Measurements from ENCODE around the gene NPAS2. TPM values are rescaled to one million over a fixed set of nuclear protein-coding genes. Genes with fewer than 3 reads are reported as not detected.
A peak's percentile ranks its signal among the peaks of the same experiment; 100 is the strongest.

Gene NPAS2
- total RNA-seq, 1 experiment from 2014 or later: 38.3 TPM

GRCh38 chr2:101001691-101002561 is 182.0 kb downstream of the NPAS2 start, which contains the start of gene RPL31:
Gene RPL31 (plus strand): TSS chr2:101002289. CDS start chr2:101002702, 413 bp downstream.
- TF ChIP-seq, protein P1, sequence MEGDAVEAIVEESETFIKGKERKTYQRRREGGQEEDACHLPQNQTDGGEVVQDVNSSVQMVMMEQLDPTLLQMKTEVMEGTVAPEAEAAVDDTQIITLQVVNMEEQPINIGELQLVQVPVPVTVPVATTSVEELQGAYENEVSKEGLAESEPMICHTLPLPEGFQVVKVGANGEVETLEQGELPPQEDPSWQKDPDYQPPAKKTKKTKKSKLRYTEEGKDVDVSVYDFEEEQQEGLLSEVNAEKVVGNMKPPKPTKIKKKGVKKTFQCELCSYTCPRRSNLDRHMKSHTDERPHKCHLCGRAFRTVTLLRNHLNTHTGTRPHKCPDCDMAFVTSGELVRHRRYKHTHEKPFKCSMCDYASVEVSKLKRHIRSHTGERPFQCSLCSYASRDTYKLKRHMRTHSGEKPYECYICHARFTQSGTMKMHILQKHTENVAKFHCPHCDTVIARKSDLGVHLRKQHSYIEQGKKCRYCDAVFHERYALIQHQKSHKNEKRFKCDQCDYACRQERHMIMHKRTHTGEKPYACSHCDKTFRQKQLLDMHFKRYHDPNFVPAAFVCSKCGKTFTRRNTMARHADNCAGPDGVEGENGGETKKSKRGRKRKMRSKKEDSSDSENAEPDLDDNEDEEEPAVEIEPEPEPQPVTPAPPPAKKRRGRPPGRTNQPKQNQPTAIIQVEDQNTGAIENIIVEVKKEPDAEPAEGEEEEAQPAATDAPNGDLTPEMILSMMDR (conservative IDR thresholded peaks at IDR 0.05): no peak
- TF ChIP-seq EZH2 (IDR thresholded peaks at IDR 0.05; ENCODE audit: low read depth): no peak
- Histone ChIP-seq H3K4me3 (peak within 1 kb of the TSS; percentile 96), H3K9me2 (ENCODE audit: insufficient read depth) (no peaks in the 10 kb centered on the region), H3K27me3 (ENCODE audit: insufficient read depth, low read depth) (no peaks in the 10 kb centered on the region), H3K9me3 (ENCODE audit: insufficient read depth, low read depth) (no peaks in the 10 kb centered on the region), H3K36me3 (ENCODE audit: low read depth) (peaks cover 42% of the 10 kb centered on the region), H3K4me1 (replicated peaks; ENCODE audit: insufficient read depth) (peaks cover 14% of the 10 kb centered on the region), H2AFZ (peak within 1 kb of the TSS; percentile 96), H4K20me1 (ENCODE audit: insufficient read depth) (peaks cover 40% of the 10 kb centered on the region), H3F3A (ENCODE audit: insufficient read depth, low read depth) (peaks cover 67% of the 10 kb centered on the region), H3K79me2 (ENCODE audit: low read depth) (peaks cover 42% of the 10 kb centered on the region), H3K4me2 (peak within 1 kb of the TSS; percentile 85), H3K27ac (peak within 1 kb of the TSS; percentile 89)
- intact Hi-C loops (cut with micrococcal nuclease; ENCODE audit: unreplicated experiment): no loop called here
- BruUV-seq (replicated peaks): TSS peak; percentile 83
- DNase-seq: peak; percentile 86 to 92
- CTCF ChIA-PET: interaction anchor here (0.6 to 0.7 kb wide), 2 partner anchors 10 to 180 kb away, joined by 3 to 4 read pairs; no protein-coding TSS in a partner anchor
- POLR2A ChIA-PET (ENCODE audit: unreplicated experiment): interaction anchor here (0.5 to 0.9 kb wide), 9 partner anchors 11 to 1601 kb away, joined by 3 to 9 read pairs (median 6); partner anchors contain the start of gene PDCL3

DNA sequence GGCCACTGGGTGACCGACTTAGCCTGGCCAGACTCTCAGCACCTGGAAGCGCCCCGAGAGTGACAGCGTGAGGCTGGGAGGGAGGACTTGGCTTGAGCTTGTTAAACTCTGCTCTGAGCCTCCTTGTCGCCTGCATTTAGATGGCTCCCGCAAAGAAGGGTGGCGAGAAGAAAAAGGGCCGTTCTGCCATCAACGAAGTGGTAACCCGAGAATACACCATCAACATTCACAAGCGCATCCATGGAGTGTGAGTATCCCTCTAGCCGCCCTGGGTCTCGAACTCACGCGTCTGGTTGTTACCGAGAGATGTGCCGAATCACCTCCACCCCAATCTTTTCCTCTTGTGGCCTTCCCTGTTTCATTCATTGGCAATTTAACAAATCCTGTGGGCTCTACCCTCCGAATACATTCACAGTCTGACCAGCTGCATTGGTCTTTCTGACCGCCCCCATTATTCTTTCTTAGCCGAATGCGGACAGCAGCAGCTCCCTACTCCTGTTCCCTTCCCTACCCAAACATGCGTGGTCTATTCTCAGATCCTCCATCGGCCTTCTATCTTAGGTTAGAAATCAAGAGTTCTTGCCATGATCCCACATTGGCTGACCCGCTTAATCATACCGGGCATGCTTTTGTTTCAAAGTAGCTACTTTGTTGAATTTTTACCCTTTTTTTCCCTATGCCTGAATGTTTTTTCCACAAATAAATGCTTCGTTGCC is 182.8 kb downstream of the NPAS2 start:
- H3K4me3 ChIP-seq: peak overlapping the region; percentile 96
- H3K36me3 ChIP-seq (ENCODE audit: low read depth): peaks cover 49% of the 10 kb centered on the region
- peaks cover 47% of the 10 kb centered on the region for H3K79me2 ChIP-seq (ENCODE audit: low read depth)
- H3K4me2 ChIP-seq: peak overlapping the region; percentile 85
- H4K20me1 ChIP-seq (ENCODE audit: insufficient read depth): peaks cover 48% of the 10 kb centered on the region
- peaks cover 70% of the 10 kb centered on the region for H3F3A ChIP-seq (ENCODE audit: insufficient read depth, low read depth)
- H3K9me3 ChIP-seq (ENCODE audit: insufficient read depth, low read depth): no peaks in the 10 kb centered on the region
- TF ChIP-seq, protein P1 (conservative IDR thresholded peaks at IDR 0.05): no peak
- no peak for TF ChIP-seq EZH2 (IDR thresholded peaks at IDR 0.05; ENCODE audit: low read depth)
- no peak for DNase-seq
- no peaks in the 10 kb centered on the region for H3K27me3 ChIP-seq (ENCODE audit: insufficient read depth, low read depth)
- POLR2A ChIA-PET (ENCODE audit: unreplicated experiment): interaction anchor here (0.6 to 0.9 kb wide), 3 partner anchors 120 to 1600 kb away, joined by 3 to 7 read pairs (median 6); no protein-coding TSS in a partner anchor
- H3K9me2 ChIP-seq (ENCODE audit: insufficient read depth): no peaks in the 10 kb centered on the region
- BruUV-seq (replicated peaks): TSS peak; percentile 63
- CTCF ChIA-PET: interaction anchor here (0.6 kb wide), 2 partner anchors 9 to 202 kb away, joined by 4 read pairs; no protein-coding TSS in a partner anchor
- intact Hi-C loops (cut with micrococcal nuclease; ENCODE audit: unreplicated experiment): no loop called here
- H3K27ac ChIP-seq: peak overlapping the region; percentile 89
- peak overlapping the region; percentile 96; the same call in 1 of the 2 replicates for H2AFZ ChIP-seq
- H3K4me1 ChIP-seq (replicated peaks; ENCODE audit: insufficient read depth): peaks cover 14% of the 10 kb centered on the region

DNA sequence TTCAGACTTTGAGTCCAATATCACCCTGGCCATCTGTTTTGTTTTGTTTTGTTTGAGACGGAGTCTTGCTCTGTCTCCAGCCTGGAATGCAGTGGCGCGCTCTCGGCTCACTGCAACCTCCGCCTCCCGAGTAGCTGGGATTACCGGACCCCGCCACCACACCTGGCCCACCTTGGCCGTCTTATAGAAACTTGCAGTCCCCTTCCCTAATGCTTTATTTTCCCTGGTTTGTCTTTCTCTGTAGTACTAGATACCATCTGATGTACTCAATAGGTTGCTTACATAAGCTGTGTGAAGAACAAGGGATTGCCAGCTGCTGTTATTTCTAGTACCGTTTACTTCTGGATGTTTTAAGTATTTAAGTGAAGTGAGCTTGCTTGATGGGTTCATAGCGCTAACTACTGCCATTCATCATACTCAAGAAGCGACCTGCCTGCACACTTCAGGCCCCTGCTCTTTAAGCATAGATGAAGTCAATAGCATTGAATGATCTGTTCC is 183.4 kb downstream of the NPAS2 start:
- DNase-seq: no peak
- H4K20me1 ChIP-seq (ENCODE audit: insufficient read depth): peaks cover 54% of the 10 kb centered on the region
- intact Hi-C loops (cut with micrococcal nuclease; ENCODE audit: unreplicated experiment): no loop called here

More for the DNA sequence above, 183.4 kb downstream of the NPAS2 start:
- peaks cover 72% of the 10 kb centered on the region for H3F3A ChIP-seq (ENCODE audit: insufficient read depth, low read depth)
- peaks cover 47% of the 10 kb centered on the region for H3K79me2 ChIP-seq (ENCODE audit: low read depth)
- peaks cover 50% of the 10 kb centered on the region for H3K36me3 ChIP-seq (ENCODE audit: low read depth)
- peak overlapping the region; percentile 85 for H3K4me2 ChIP-seq
- H3K4me3 ChIP-seq: peak overlapping the region; percentile 96
- no peak overlapping the region for H2AFZ ChIP-seq
- TF ChIP-seq, protein P1 (conservative IDR thresholded peaks at IDR 0.05): no peak
- no peak for TF ChIP-seq EZH2 (IDR thresholded peaks at IDR 0.05; ENCODE audit: low read depth)
- peak overlapping the region; percentile 89 for H3K27ac ChIP-seq
- peaks cover 14% of the 10 kb centered on the region for H3K4me1 ChIP-seq (replicated peaks; ENCODE audit: insufficient read depth)
- H3K27me3 ChIP-seq (ENCODE audit: insufficient read depth, low read depth): no peaks in the 10 kb centered on the region
- H3K9me2 ChIP-seq (ENCODE audit: insufficient read depth): no peaks in the 10 kb centered on the region
- ChIA-PET POLR2A (ENCODE audit: unreplicated experiment) (no interaction called here), CTCF (interaction anchor here (0.6 kb wide), 1 partner anchor 201 kb away, joined by 4 read pairs; no protein-coding TSS in a partner anchor)
- H3K9me3 ChIP-seq (ENCODE audit: insufficient read depth, low read depth): no peaks in the 10 kb centered on the region
- no TSS peak for BruUV-seq (replicated peaks)

All from PC-9 (cell line).